HG03575 (cell line): ENCODE data around the gene CBX1.
A peak's percentile ranks its signal among the peaks of the same experiment; 100 is the strongest.

ENCODE experiments used
- ATAC-seq: cut with Tn5 transposase; IDR thresholded peaks from one replicate; pipeline ENCODE4 v1.9.1; 2021; ENCODE audit not compliant: unreplicated experiment, insufficient number of reproducible peaks, low FRiP score; ENCODE audit errors: extremely low read depth

The CBX1 gene

GRCh38 chr17:48056246-48056745 lies 45.0 kb downstream of the CBX1 start:
- ATAC-seq: no peak

- no peak for ATAC-seq
Measured at GRCh38 chr17:48055531-48056245, 45.6 kb downstream of the CBX1 start.

- ATAC-seq: no peak
Measured at GRCh38 chr17:48054238-48055185, 46.8 kb downstream of the CBX1 start.

- no peak for ATAC-seq
Measured at GRCh38 chr17:48053758-48054237, 47.5 kb downstream of the CBX1 start.

- no peak for ATAC-seq
Measured at GRCh38 chr17:48052956-48053757, 48.1 kb downstream of the CBX1 start.

GRCh38 chr17:48051706-48052486 lies 49.4 kb downstream of the CBX1 start:
- ATAC-seq: no peak

GRCh38 chr17:48051283-48051682 lies 50.0 kb downstream of the CBX1 start:
- no peak for ATAC-seq

GRCh38 chr17:48048384-48049126 lies 52.7 kb downstream of the CBX1 start:
- no peak for ATAC-seq

- peak; percentile 80 for ATAC-seq
Measured at GRCh38 chr17:48047741-48048383, 53.4 kb downstream of the CBX1 start, which contains the start of gene NFE2L1. NFE2L1 (plus strand) TSS chr17:48048359; CDS start chr17:48051119, 2,760 bp downstream.

GRCh38 chr17:48047113-48047740 lies 54.1 kb downstream of the CBX1 start:
- no peak for ATAC-seq

- ATAC-seq: no peak
Measured at GRCh38 chr17:48046296-48046695, 55.0 kb downstream of the CBX1 start.

GRCh38 chr17:48045316-48046001 lies 55.8 kb downstream of the CBX1 start:
- no peak for ATAC-seq

GRCh38 chr17:48044851-48045250 lies 56.4 kb downstream of the CBX1 start:
- ATAC-seq: no peak

- no peak for ATAC-seq
Measured at GRCh38 chr17:48043176-48043575, 58.1 kb downstream of the CBX1 start.

GRCh38 chr17:48038687-48039086 lies 62.6 kb downstream of the CBX1 start:
- ATAC-seq: no peak

GRCh38 chr17:48037838-48038323 lies 63.4 kb downstream of the CBX1 start:
- no peak for ATAC-seq
